CD8-positive, alpha-beta memory T cell (primary cell): Measurements from ENCODE around the gene JSRP1. TPM values are rescaled to one million over a fixed set of nuclear protein-coding genes. Genes with fewer than 3 reads are reported as not detected.

Experiments
- CTCF ChIA-PET: fragments of 350-600 bp; sonication (Branson Sonifier 250); formaldehyde crosslinking; loops from one replicate; lab custom pipeline; 2021; ENCODE audit warnings: antibody characterized with exemption; lab: Charles Lee
- POLR2A ChIA-PET: fragments of 350-600 bp; sonication (Branson Sonifier 250); formaldehyde crosslinking; loops from one replicate; lab custom pipeline; 2021; ENCODE audit warnings: antibody characterized with exemption; lab: Charles Lee
- DNase-seq, 5 donors: peaks; one replicate each; pipeline versions ENCODE4 v3.0.0 to v3.0.0-alpha.2; 2020 to 2022; ENCODE audit warnings: mixed read lengths in 1 of 5
- H3K27ac ChIP-seq: one replicate; pipeline ENCODE4 v1.7.0; 2013; ENCODE audit warnings: low read depth, mild to moderate bottlenecking, low read length, moderate library complexity
- H3K27me3 ChIP-seq: 2 replicates; pipeline ENCODE4 v1.7.0; 2013; ENCODE audit warnings: low read length, mild to moderate bottlenecking; ENCODE audit not compliant: insufficient read depth, poor library complexity, severe bottlenecking
- H3K36me3 ChIP-seq: 2 replicates; pipeline ENCODE4 v1.7.0; 2013; ENCODE audit warnings: mild to moderate bottlenecking, low read length, moderate library complexity; ENCODE audit not compliant: insufficient read depth
- H3K4me1 ChIP-seq: 2 replicates; pipeline ENCODE4 v1.7.0; 2013; ENCODE audit warnings: mild to moderate bottlenecking, low read length, moderate library complexity; ENCODE audit not compliant: insufficient read depth
- H3K4me3 ChIP-seq: 2 replicates; pipeline ENCODE4 v1.7.0; 2013; ENCODE audit warnings: mild to moderate bottlenecking, low read length
- H3K9me3 ChIP-seq: 2 replicates; pipeline ENCODE4 v1.7.0; 2013; ENCODE audit warnings: mild to moderate bottlenecking, low read length
- H3K27ac Mint-ChIP-seq, 8 donors: one replicate each; pipeline ENCODE4 v1.8.0; 2020 to 2021; ENCODE audit warnings: mixed read lengths in 8 of 8, mild to moderate bottlenecking in 6 of 8, inconsistent platforms in 3 of 8, moderate library complexity in 3 of 8
- H3K27me3 Mint-ChIP-seq, 2 donors: one replicate each; pipeline ENCODE4 v1.8.0; 2020 to 2021; ENCODE audit warnings: mixed read lengths in 2 of 2, mild to moderate bottlenecking in 1 of 2, moderate library complexity in 1 of 2
- H3K36me3 Mint-ChIP-seq, 3 donors: one replicate each; pipeline ENCODE4 v1.8.0; 2020 to 2021; ENCODE audit warnings: mixed read lengths in 3 of 3, inconsistent platforms in 1 of 3, mild to moderate bottlenecking in 1 of 3
- H3K4me1 Mint-ChIP-seq, 3 donors: one replicate each; pipeline ENCODE4 v1.8.0; 2020 to 2021; ENCODE audit warnings: mixed read lengths in 3 of 3, inconsistent platforms in 1 of 3, mild to moderate bottlenecking in 1 of 3
- H3K4me3 Mint-ChIP-seq, 7 donors: one replicate each; pipeline ENCODE4 v1.8.0; 2020 to 2021; ENCODE audit warnings: mixed read lengths in 7 of 7, mild to moderate bottlenecking in 6 of 7, moderate library complexity in 4 of 7, inconsistent platforms in 2 of 7
- H3K9me3 Mint-ChIP-seq, 5 donors: one replicate each; pipeline ENCODE4 v1.8.0; 2020 to 2022; ENCODE audit warnings: mixed read lengths in 5 of 5, mild to moderate bottlenecking in 3 of 5, moderate library complexity in 2 of 5, inconsistent platforms in 1 of 5
- polyA plus RNA-seq: library from polyadenylated mRNA; unstranded; fragments of 300-500 nt; fragmentation: Illumina TruSeq; gene quantifications from one replicate; pipeline ENCODE4 v1.2.3, GENCODE V29; 2021
- total RNA-seq, 2 experiments: library from RNA; stranded (reverse); gene quantifications; one replicate each; pipeline ENCODE4 v1.2.3, GENCODE V29; 2021

The JSRP1 gene
- total and polyA plus RNA-seq, 3 experiments from 2014 or later: 0.73 to 1.0 (median 0.91) TPM

GRCh38 chr19:2251106-2252054, 4.8 kb downstream of the JSRP1 start:
- DNase-seq: no peak
- Mint-ChIP-seq H3K4me3 (peak overlapping the region; percentile 37 to 81 (median 48)), H3K36me3 (peaks cover 0 to 16% (median 0%) of the 10 kb centered on the region in 3 donors), H3K4me1 (peaks cover 0 to 21% (median 4%) of the 10 kb centered on the region in 3 donors), H3K27me3 (peaks cover 0 to 2% of the 10 kb centered on the region in 2 donors), H3K27ac (no peak overlapping the region), H3K9me3 (no peaks in the 10 kb centered on the region)
- H3K27ac ChIP-seq: no peak overlapping the region
- H3K27me3 ChIP-seq: peaks cover 10% of the 10 kb centered on the region
- H3K4me3 ChIP-seq: peak overlapping the region; percentile 58
- peaks cover 10% of the 10 kb centered on the region for H3K36me3 ChIP-seq
- CTCF ChIA-PET: interaction anchor here (1.2 to 4.2 kb wide), 2 partner anchors 10 to 12 kb away, joined by 8 to 17 read pairs; no protein-coding TSS in a partner anchor
- peaks cover 15% of the 10 kb centered on the region for H3K4me1 ChIP-seq
- POLR2A ChIA-PET: interaction anchor here (0.5 to 8.2 kb wide), 5 partner anchors 12 to 1190 kb away, joined by 3 to 69 read pairs (median 9); no protein-coding TSS in a partner anchor
- H3K9me3 ChIP-seq: no peaks in the 10 kb centered on the region

DNA sequence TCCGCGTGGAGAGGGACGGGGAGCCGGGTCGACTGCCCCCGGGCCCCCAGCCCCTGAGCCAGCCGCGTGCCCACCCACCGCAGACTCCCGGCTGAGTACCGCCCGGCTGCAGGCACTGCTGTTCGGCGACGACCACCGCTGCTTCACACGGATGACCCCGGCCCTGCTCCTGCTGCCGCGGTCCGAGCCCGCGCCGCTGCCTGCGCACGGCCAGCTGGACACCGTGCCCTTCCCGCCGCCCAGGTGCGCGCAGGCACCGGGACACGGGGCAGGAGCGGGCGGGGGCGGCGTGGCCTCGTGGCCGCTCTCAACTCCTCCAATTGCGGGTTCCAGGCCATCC, 5.5 kb downstream of the JSRP1 start:
- Histone ChIP-seq H3K27me3 (peaks cover 10% of the 10 kb centered on the region), H3K9me3 (no peaks in the 10 kb centered on the region), H3K4me3 (no peak overlapping the region), H3K36me3 (peaks cover 15% of the 10 kb centered on the region), H3K27ac (no peak overlapping the region), H3K4me1 (peaks cover 15% of the 10 kb centered on the region)
- H3K27ac Mint-ChIP-seq: no peak overlapping the region
- H3K4me3 Mint-ChIP-seq: peak overlapping the region in 1 of 7 donors; percentile 37
- peaks cover 0 to 1% (median 0%) of the 10 kb centered on the region in 5 donors for H3K9me3 Mint-ChIP-seq
- ChIA-PET POLR2A (interaction anchor here (3.3 to 8.2 kb wide), 2 partner anchors 12 to 19 kb away, joined by 21 to 69 read pairs; no protein-coding TSS in a partner anchor), CTCF (interaction anchor here (1.4 kb wide), 1 partner anchor 13 kb away, joined by 4 read pairs; no protein-coding TSS in a partner anchor)
- peaks cover 0 to 2% of the 10 kb centered on the region in 2 donors for H3K27me3 Mint-ChIP-seq
- DNase-seq: no peak
- peaks cover 0 to 23% (median 0%) of the 10 kb centered on the region in 3 donors for H3K36me3 Mint-ChIP-seq
- peaks cover 0 to 21% (median 4%) of the 10 kb centered on the region in 3 donors for H3K4me1 Mint-ChIP-seq

- H3K27ac ChIP-seq: no peak overlapping the region
- H3K27me3 ChIP-seq: peaks cover 10% of the 10 kb centered on the region
- Mint-ChIP-seq H3K36me3 (peaks cover 0 to 29% (median 0%) of the 10 kb centered on the region in 3 donors), H3K9me3 (peaks cover 0 to 1% (median 0%) of the 10 kb centered on the region in 5 donors), H3K4me3 (peak overlapping the region in 3 of 7 donors; percentile 13 to 37 (median 24)), H3K4me1 (peaks cover 0 to 21% (median 4%) of the 10 kb centered on the region in 3 donors), H3K27ac (no peak overlapping the region), H3K27me3 (peaks cover 0 to 2% of the 10 kb centered on the region in 2 donors)
- ChIA-PET POLR2A (interaction anchor here (1.0 to 8.2 kb wide), 2 partner anchors 8 to 11 kb away, joined by 3 to 69 read pairs; no protein-coding TSS in a partner anchor), CTCF (interaction anchor here (0.9 to 1.7 kb wide), 4 partner anchors 9 to 13 kb away, joined by 3 to 7 read pairs (median 4); no protein-coding TSS in a partner anchor)
- peaks cover 21% of the 10 kb centered on the region for H3K36me3 ChIP-seq
- peaks cover 15% of the 10 kb centered on the region for H3K4me1 ChIP-seq
- no peaks in the 10 kb centered on the region for H3K9me3 ChIP-seq
- no peak for DNase-seq
- no peak overlapping the region for H3K4me3 ChIP-seq
Measured at GRCh38 chr19:2249880-2250765, 6.1 kb downstream of the JSRP1 start.

- Mint-ChIP-seq H3K27ac (no peak within 1 kb of the TSS), H3K27me3 (peaks cover 0 to 2% of the 10 kb centered on the region in 2 donors), H3K4me3 (peak within 1 kb of the TSS in 3 of 7 donors; percentile 13 to 32 (median 24)), H3K36me3 (peaks cover 0 to 37% (median 0%) of the 10 kb centered on the region in 3 donors), H3K4me1 (peaks cover 0 to 21% (median 4%) of the 10 kb centered on the region in 3 donors), H3K9me3 (peaks cover 0 to 1% (median 0%) of the 10 kb centered on the region in 5 donors)
- peaks cover 30% of the 10 kb centered on the region for H3K36me3 ChIP-seq
- ChIA-PET CTCF (interaction anchor here (0.9 to 1.7 kb wide), 4 partner anchors 9 to 13 kb away, joined by 3 to 7 read pairs (median 4); no protein-coding TSS in a partner anchor), POLR2A (interaction anchor here (1.0 to 8.2 kb wide), 2 partner anchors 9 to 10 kb away, joined by 3 to 69 read pairs; no protein-coding TSS in a partner anchor)
- H3K27ac ChIP-seq: no peak within 1 kb of the TSS
- H3K9me3 ChIP-seq: no peaks in the 10 kb centered on the region
- H3K4me1 ChIP-seq: peaks cover 15% of the 10 kb centered on the region
- H3K4me3 ChIP-seq: no peak within 1 kb of the TSS
- peaks cover 10% of the 10 kb centered on the region for H3K27me3 ChIP-seq
- no peak for DNase-seq
Measured at GRCh38 chr19:2249010-2249866, 7.0 kb downstream of the JSRP1 start, which contains the start of gene AMH. Gene AMH, plus strand, starts transcription at chr19:2249323. Its CDS starts 10 bp downstream, at chr19:2249333.

DNA sequence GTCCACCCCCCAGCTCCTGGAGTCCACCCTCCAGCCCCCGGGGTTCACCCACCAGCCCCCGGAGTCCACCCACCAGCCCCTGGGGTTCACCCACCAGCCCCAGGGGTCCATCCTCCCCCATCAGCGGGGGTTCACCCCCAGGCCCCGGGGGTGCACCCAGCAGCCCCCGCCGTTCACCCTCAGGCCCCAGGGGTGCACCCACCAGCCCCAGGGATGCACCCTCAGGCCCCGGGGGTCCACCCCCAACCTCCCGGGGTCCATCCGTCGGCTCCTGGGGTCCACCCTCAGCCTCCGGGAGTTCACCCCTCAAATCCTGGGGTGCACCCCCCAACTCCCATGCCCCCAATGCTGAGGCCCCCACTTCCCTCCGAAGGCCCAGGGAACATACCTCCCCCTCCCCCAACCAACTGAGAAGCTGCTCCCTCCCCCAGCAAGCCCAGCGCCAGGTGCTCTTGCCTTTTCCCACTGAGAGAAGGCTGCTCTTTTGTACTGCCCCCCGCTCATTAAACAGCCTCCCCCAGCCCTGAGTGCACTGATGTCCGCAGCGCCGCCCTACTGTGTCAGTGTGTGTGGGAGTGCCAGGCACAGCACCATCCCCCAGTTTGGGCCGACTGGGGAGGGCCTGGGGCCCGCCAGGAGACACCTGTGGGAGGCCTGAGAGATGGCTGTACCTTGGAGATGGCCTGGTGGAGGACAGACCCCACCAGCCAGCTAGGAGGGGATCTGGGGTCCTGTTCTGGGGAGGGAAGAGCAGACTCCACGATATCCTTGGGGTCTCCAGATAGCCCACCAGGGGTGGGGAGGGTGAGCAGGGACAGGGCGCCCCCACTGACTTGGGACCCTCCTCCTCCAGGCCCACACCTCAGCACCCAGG, 7.8 kb downstream of the JSRP1 start:
- H3K4me3 Mint-ChIP-seq: no peak overlapping the region
- no peak overlapping the region for H3K27ac Mint-ChIP-seq
- no peak overlapping the region for H3K4me3 ChIP-seq
- ChIA-PET CTCF (interaction anchor here (1.7 kb wide), 1 partner anchor 10 kb away, joined by 7 read pairs; no protein-coding TSS in a partner anchor), POLR2A (interaction anchor here (1.0 to 8.2 kb wide), 2 partner anchors 9 to 10 kb away, joined by 3 to 69 read pairs; no protein-coding TSS in a partner anchor)
- H3K36me3 ChIP-seq: peaks cover 38% of the 10 kb centered on the region
- peaks cover 10% of the 10 kb centered on the region for H3K27me3 ChIP-seq
- H3K4me1 ChIP-seq: peaks cover 17% of the 10 kb centered on the region
- H3K27me3 Mint-ChIP-seq: peaks cover 0 to 2% of the 10 kb centered on the region in 2 donors
- peaks cover 0 to 45% (median 0%) of the 10 kb centered on the region in 3 donors for H3K36me3 Mint-ChIP-seq
- peaks cover 0 to 1% (median 0%) of the 10 kb centered on the region in 5 donors for H3K9me3 Mint-ChIP-seq
- no peak for DNase-seq
- peaks cover 0 to 16% (median 1%) of the 10 kb centered on the region in 3 donors for H3K4me1 Mint-ChIP-seq
- no peak overlapping the region for H3K27ac ChIP-seq
- no peaks in the 10 kb centered on the region for H3K9me3 ChIP-seq

- peaks cover 0 to 1% (median 0%) of the 10 kb centered on the region in 5 donors for H3K9me3 Mint-ChIP-seq
- H3K36me3 ChIP-seq: peaks cover 43% of the 10 kb centered on the region
- H3K27me3 Mint-ChIP-seq: peaks cover 0 to 2% of the 10 kb centered on the region in 2 donors
- peaks cover 4 to 13% (median 4%) of the 10 kb centered on the region in 3 donors for H3K4me1 Mint-ChIP-seq
- H3K9me3 ChIP-seq: no peaks in the 10 kb centered on the region
- DNase-seq: no peak
- peaks cover 10% of the 10 kb centered on the region for H3K27me3 ChIP-seq
- CTCF ChIA-PET: no interaction called here
- peaks cover 0 to 50% (median 2%) of the 10 kb centered on the region in 3 donors for H3K36me3 Mint-ChIP-seq
- no peak overlapping the region for H3K27ac Mint-ChIP-seq
- POLR2A ChIA-PET: no interaction called here
- H3K27ac ChIP-seq: no peak overlapping the region
- peaks cover 21% of the 10 kb centered on the region for H3K4me1 ChIP-seq
- no peak overlapping the region for H3K4me3 ChIP-seq
- H3K4me3 Mint-ChIP-seq: no peak overlapping the region
Measured at GRCh38 chr19:2247433-2248101, 8.7 kb downstream of the JSRP1 start.
